Stimulated activated CD8-positive, alpha-beta memory T cell treated with anti-CD3 and anti-CD28 coated beads, Interleukin-2, amount 100 ng/mL, for 48 hours (primary cell): ENCODE results near the gene SHE.
"Not testable (repeated sequence)": the region's sequence is repeated elsewhere in the genome, so short reads cannot be mapped to it uniquely, and the experiment has no call there.

ENCODE experiments used
- DNase-seq, 2 donors: peaks; one replicate each; pipeline ENCODE4 v3.0.0-alpha.2; 2020; ENCODE audit warnings: low read depth in 2 of 2

Gene SHE

DNA sequence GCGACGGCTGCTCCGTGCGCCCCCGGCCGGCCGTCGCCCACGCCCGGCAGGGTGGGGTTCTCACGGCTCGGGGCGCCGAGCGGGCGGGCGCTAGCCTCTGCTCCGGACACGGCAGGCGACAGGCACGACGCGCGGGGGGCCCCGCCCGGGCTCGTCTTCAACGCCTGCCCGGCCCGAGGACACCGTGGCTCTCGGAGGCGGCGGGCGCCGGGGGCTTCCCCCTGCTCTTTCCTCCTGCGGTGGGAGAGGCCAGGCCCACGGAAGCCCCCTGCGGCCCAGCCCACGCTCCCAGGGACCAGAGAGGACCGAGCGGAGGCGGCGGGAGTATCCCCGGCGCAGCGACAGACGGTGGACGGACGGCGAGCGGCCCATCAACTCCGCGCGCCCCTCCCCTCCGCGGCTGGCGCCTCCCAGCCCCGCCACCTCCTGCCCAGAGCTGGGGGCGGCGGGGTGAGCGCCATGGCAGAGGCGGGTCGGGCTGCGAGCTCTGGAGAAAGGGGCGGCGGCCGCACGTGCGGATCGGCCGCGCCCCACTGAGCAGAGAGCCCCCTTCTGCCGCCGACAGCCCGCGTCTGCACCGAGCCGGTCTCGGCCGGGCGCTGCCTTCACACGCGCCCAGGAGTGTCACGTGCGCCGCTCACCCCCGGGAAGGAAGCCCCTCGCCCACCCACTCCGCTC, at the start of gene SHE, which contains the start of gene TDRD10:
SHE (minus strand) TSS at position 347 of the 678 bp plus-strand sequence. CDS start 386 bp downstream, outside the sequence.
TDRD10 (plus strand) TSS at position 154 of the 678 bp plus-strand sequence. CDS start 4,685 bp downstream, outside the sequence.
- DNase-seq = no peak

DNA sequence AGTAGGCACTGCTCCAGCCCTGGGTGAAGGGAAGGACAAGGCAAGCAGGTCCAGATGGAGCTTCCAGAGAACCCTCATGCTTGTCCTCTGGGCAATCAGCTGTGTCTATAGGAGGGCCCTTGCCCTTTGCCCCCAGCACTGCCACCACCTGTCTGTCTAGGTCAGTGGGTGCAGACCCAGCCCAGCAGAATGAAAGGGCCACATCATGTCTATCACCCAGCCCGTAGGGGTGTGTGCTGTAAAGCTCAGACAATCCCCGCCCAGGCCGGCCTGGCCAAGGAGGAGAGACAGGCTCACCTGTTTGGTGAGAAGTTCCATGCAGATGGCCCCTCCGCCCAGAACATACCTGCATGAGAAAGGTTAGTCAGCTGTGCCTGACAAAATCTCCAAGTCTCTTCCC, 49.3 kb upstream of the SHE start:
- DNase-seq = no peak

DNA sequence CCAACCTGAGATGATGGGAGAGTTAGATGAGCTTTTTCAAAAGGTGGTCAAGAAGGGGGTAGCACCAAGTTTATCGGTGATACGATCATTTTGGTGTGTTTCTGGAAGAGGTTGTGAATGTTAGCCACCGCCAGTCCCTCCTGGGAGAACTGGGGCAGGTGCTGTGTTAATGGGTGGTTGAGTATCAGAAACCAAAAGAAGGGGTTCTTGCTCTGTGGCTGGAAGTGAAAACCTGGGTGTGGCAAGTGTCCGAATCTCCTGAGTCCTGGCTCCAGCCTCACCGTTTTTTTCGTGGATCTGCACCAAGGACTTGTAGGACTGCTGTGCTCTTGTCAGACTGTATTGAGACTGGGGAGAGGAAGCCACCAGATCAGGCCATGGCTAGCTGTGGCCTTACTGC, 48.4 kb upstream of the SHE start:
- no peak for DNase-seq

DNA sequence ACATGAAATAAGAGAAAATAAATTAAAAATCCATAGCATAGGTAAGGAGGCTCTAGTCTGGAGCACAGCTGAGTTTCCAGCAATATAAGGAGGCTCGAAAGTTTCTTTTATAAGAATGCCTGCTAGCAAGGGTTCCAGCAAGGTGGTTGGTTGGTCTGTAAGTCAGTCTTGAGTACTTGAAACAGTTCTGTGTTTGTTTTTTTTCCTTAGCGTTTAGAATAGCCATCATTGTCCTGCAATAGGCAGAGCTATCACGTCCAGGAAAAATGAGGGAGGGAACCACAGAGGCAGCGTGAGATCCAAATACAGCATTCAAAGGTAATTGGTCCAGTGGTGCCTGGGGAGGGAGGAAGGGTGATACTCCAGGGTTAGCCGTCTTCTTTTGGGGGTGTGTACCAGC, 47.9 kb upstream of the SHE start:
- no peak for DNase-seq

DNA sequence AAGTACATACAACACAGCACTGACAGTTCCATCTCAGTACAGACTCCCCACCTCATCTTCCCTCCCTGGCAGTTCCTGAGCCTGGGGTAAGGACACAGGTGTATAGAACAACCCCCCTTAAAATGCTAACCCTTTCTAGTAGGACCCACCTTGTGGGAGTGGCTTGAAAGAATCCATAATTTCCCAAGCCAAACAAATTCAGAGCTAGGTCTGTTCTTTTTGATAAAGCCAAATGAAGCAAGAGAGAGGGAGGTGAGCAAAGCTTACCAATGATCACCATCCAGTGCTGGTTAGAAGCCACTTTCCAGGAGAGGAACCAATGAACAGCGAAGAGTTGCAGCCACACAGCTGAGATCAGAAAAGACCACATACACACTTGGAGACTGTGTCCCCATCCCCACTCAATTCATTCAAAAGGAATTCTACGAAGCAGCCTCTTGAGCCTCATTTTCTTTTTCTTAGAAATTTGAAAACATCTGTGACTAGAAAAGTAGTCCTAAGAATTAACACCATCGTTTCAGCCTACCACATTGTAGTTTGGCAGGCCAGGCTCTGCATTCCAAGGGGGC, 47.1 kb upstream of the SHE start:
- DNase-seq = no peak

DNA sequence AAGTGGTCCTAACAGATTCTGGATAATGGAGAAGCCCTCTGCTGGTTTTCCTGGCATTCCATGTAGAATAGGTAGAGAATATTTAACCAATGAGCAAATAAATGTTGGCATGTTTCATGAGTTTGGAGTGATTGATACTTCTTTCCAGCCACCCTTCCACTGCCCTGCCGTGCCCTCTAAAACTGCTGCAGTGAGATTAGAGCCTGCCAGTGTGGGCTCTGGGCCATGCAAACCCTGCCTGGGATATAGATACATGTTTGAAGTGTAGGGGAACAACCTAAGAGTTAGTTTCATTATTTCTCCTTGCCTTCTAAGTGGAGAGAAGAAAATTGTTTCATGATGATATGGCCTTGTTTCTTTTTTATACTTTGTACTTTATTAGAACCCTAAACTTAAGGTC, 45.8 kb upstream of the SHE start:
- no peak for DNase-seq

DNA sequence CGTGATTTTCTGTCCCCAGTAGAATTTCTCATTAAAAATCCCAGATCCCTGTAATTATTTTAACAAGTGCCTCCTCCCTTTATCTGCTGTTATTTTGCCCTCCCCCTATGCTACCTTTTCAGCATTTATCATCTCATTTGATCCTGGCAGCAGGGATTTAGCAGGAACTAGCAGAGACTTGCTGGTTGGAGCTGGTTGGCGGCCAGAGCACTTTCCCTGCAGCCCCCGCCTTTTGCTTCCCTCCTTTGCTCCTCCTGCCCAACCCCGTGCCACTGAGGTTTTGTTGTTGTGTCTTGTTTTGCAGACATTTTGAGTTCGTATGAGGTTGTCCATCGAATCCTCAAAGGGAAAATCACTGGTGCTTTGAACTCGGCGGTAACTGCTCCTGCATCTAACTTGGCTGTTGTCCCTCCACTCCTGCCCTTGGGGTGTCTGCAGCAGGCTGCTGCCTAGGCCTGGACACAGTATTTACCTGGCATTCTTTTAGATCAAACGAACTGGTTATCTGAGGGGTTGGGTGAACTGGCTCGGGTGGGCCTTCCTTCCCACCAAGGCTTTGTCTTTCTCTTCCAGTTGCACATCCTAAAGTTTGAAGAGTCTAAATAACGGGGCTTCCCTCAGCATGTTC, 45.0 kb upstream of the SHE start:
- DNase-seq = no peak

DNA sequence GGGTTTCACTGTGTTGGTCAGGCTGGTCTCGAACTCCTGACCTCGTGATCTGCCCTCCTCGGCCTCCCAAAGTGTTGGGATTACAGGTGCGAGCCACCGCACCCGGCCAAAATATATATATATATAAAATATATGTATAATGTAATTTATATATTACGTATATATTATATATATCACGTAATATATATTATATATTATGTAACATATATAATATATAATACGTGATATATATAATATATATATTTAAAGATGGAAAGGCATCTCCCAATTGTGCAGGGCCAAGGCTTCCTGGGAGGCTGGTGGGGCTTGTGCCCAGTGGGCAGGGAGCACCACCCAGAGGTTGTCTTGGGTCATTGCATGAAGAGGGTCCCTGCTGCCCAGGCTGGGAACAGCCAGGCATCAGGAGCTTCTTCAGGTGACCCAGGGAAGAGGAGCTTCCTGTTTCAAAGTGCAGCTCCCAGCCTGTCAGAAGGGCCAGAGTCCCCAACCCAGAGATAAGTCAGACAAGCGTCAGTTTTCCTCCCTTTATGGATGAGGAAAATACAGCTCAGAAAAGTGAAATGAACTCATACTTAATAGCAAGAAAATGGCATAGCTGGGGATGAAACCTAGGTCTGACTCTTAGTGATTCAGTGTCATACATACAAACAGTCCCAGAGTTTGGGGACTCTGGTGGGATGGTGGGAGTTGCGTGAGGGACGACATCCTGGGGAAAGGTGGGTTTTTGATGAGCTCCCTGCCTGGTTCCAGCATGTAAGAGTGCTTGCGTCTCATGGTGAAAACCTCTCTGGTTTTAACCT, 44.3 kb upstream of the SHE start:
- DNase-seq = peak; percentile 18 to 38

DNA sequence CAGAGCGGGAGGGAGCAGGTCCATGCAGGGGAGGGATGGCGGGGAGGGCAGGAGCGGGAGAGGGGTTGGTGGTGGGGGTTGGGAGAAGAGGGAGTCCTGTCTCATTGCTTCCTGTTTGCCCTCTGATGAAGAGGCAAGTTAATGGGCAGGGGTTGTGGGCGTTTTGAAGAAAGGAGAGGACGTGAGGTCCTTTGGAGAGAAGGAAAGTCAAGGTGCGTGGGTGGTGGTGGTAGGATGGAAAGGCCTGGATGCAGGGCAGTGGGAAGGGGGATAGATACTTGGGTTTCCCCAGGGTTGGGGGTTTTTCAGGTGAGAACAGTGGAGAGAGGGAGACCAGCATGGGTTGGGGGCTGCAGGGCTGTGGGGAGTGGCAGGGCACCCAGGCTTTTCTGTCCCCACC, 39.0 kb upstream of the SHE start:
- DNase-seq = no peak

DNA sequence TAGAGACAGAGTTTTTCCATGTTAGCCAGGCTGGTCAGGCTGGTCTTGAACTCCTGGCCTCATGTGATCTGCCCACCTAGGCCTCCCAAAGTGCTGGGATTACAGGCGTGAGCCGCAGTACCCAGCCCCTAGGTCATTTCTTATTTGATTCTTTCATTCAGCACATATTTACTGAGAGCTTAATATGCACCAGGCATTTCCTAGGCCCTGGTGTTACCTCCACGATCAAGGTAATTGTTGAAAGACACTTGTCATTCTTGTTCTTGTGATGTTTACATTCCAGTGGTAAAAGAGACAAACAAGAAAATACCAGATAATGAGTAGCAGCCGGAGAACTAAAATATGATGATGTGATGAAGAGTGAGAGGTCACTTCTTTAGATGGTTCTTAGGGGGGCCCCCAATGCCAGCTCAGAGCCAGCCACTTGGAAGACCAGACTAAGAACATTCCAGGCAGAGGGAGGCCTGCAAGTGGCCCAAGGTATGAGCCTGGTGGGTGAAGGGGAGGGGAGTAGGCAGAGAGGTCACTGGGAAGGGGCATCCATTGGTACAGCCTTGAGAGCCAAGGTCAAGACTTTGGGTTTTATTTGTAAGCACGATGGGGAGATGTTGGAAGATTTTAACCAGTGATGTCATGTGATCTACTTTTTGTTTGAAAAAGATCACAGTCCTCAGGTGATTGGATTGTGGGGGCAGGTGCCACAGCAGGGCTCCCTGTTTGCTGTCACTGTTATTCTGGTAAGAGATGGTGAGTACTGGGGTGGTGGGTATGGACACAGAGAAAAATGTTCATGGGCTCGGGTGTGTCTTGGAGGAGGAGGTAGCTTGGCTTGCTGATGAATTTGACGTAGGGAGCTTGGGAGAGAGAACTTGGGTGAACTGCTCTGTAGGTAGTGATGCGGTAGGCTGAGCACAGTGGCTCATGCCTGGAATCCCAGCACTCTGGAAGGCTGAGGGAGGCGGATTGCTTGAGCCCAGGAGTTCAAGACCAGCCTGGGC, 37.6 kb upstream of the SHE start:
- DNase-seq = no peak

DNA sequence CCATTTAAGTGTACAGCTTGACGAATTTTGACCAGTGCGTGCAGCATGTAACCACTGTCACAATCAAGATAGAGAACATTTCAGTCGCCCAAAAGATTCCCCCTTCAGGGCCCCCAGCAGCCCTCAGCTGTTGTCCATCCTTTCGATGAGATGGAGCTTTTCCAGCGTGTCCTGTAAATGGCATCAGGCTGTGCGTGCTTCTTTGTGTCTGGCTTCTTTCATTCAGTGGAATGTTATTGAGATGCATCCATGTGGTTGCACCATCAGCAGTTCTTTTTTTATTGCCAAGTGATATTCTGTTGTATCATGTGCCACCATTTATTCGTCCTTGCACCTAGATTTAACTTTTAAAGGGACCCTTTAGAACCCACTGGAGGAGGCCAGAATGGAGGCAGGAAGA, 34.4 kb upstream of the SHE start:
- DNase-seq = no peak

DNA sequence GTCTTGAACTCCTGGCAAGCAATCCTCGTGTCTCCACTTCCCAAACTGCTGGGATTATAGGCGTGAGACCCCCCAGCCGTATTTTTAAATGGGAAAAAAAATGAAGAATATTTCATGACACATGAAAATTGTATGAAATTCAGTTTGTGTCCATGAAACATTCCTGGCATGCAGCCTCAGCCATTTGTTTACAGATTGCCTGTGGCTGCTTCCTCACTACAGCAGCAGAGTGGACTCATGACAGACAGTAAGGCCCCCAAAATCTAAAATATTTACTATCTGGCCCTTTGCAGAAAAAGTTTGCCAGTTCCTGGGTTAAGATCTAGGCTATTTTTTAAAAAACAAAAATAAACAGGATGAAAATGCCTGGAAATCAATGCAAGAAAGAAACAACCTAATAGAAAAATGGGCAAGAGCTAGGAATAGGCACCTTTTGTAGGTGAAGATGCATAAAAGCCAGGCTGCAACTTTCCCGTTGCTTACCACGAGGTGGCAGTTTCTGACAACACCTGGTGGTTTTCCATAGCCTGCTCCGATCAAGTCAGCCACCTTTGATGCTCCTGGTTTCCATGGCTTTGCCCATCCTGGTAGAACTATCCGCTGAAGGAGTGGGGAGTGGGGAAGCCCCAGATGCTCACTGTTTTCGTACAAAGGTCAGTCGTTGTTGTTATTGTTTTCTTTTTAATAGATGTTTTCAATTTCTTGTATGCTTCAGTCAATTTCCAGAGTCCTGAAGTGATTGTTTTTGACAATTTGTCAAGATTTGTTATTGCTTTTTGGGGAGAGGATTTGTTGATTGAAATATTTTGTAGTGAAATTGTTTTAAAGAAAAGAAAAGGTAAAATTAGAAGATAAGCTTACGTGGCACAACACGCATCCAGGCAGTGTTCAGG, 32.0 kb upstream of the SHE start:
- DNase-seq = no peak

DNA sequence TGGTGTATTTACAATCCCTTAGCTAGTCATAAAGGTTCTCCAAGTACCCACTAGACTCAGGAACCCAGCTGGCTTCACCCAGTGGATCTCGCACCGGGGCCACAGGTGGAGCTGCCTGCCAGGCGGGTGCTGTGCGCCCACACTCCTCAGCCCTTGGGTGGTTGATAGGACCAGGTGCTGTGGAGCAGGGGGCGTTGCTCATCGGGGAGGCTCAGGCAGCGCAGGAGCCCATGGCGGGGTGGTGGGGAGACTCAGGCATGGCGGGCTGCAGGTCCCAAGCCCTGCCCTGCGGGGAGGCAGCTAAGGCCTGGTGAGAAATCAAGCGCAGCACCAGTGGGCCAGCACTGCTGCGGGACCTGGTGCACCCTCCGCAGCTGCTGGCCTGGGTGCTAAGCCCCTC, 29.7 kb upstream of the SHE start:
- not testable (repeated sequence) for DNase-seq

DNA sequence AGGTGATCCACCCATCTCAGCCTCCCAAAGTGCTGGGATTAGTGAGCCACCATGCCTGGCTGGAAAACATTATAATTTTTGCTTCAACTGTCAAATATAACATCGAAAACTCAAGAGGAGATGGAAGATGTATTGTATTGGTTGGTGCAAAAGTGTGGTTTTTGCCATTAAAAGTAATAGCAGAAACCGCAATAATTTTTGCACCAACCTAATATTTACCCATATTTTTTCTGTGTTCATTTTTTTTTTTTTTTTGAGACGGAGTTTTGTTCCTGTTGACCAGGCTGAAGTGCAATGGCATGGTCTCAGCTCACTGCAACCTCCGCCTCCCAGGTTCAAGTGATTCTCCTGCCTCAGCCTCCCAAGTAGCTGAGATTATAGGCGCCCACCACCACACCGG, 27.1 kb upstream of the SHE start:
- DNase-seq = no peak

DNA sequence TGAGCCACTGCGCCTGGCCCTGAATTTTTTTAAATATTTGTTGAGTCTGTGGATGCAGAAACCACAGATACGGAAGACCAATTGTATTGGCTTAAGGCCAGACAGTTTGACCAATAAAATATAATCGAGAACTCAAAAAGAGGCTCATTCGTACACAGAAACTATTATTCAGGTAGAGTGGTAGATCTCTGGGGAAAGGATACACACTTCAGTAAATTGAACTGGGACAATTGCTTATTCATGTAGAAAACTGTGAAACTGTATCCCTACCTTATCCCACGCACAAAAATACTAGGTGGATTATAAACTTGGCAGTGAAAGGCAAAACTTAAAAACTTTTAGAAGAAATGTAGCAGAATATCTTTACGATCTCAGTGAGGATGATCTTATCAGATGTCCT, 25.0 kb upstream of the SHE start:
- no peak for DNase-seq

DNA sequence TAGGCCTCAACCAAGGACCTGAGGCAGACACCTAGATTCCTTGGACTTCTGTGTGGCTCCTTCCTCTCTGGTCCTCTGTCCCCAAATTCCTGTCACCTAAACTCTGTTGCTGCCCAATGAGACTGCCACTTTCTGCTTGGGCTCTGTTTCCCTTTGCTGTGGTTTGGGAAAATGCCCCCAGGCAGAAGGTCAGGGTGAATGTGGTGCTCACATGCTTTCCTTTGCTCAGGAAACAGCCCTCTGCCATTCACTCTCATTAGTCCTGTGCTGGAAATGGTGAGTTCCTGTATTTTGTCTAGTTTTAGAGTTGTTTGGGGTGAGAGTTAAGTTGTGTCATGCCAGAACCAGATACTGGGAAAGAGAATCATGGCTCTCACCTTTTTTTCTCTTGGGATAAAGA, 22.7 kb upstream of the SHE start:
- no peak for DNase-seq

DNA sequence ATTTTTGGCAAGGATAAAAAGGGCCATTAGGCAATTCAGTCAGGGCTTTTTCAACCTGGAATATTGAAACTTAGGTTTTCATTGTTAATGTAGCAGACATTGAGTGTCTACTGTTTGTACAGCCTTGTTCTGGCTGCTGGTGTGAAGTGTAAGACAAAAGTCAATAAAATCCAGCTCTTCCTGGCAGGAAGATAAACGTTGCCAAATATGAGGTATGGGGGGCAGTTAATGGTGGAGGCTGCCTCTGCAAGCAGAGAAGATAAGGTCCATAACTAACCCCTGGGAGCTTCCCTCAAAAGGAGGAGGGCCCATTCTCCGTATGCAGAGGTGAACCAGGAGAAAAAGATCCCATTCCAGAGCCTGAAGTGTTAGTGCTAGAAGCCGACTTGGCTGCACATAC, 19.5 kb upstream of the SHE start:
- no peak for DNase-seq

DNA sequence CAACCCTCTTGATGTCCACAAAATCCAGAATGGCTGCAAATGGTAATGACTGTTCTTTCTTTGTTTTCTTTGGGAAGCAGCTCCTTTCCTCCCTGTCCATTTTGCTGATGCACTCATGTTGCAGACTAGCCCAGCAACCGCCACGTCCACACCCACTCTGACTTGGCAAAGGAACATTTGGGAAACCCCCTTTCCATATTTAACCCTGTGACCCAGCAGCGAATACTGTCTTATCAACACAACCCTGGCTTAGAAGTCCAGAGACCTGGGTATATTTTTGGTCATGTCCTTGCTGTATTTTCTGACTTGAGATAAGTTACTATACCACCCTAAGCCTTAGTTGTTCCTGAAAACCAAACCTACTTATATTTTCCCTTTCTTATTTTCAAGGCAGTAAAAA, 18.1 kb upstream of the SHE start:
- no peak for DNase-seq

DNA sequence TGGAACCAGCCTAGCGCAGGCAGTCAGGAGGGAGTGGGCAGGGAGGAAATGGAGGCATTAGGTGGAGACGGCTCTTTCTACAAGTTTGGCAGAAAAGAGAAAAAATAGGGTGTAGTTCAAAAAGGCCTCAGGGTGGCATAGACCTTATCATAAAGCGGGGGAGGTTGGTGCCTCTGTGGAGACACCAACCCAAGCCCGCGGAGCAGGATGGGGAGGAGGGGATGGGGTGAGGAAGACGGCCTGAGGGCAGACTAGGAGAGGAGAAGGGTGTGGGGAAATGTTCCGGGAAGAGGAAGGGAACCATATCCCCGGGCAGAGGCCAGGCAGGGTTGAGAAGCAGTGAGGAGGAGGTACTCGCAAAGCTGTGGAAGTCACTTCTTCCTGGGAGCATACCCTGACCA, 17.4 kb upstream of the SHE start:
- DNase-seq = no peak

DNA sequence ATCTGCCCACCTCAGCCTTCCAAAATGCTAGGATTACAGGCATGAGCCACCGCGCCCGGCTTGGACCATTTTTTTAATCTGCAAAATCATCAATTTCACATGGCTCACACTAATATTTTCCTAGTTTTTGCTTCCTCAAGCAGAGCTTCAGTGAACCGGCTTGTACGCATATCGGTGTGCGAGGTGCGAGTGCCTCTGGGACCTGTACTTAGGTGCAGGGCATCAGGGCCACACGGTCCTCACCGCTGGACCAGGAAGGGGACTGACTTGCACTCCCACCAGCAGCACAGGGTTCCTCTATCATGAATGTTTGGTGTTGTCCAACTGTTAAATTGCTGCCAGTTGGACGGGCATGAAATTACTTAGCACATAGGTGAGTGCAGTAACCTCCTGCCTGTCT, 15.4 kb upstream of the SHE start:
- no peak for DNase-seq
